ENCODE results near the gene ANKRD28. TPM values are rescaled to one million over a fixed set of nuclear protein-coding genes. Genes with fewer than 3 reads are reported as not detected.

Gene ANKRD28
- total and polyA plus RNA-seq, 9 of the 15 experiments (the other 6 are each of a cell fraction or from before 2014, with no cell fraction given): 11.7 to 66.0 (median 36.7) TPM

- Histone ChIP-seq H3K9me1 (ENCODE audit: control insufficient read depth, insufficient read depth, low read length) (no peaks in the 10 kb centered on the region), H4K20me1 (replicated peaks; ENCODE audit: control insufficient read depth, insufficient read depth, low read length) (no peaks in the 10 kb centered on the region), H3K36me3 (ENCODE audit: control insufficient read depth, insufficient read depth, low read length) (no peaks in the 10 kb centered on the region), H3K9ac (ENCODE audit: insufficient read depth in 1 of 2, low read depth in 2 of 2, low read length in 2 of 2) (no peak overlapping the region), H3K4me2 (ENCODE audit: insufficient read depth, low read length) (no peak overlapping the region), H3K27ac (ENCODE audit: extremely low read depth, low read depth, low read length) (no peak overlapping the region), H3K4me1 (replicated peaks in 1 of 2; ENCODE audit: control insufficient read depth in 2 of 2, insufficient read depth in 2 of 2, low read length in 2 of 2) (peaks cover 7 to 12% of the 10 kb centered on the region in 2 experiments; a peak in 4 of 5 replicates), H3K79me2 (ENCODE audit: control insufficient read depth, insufficient read depth, low read length) (no peaks in the 10 kb centered on the region), H2AFZ (ENCODE audit: low read depth, low read length) (no peak overlapping the region), H3K4me3 (no peak overlapping the region), H3K9me3 (replicated peaks; ENCODE audit: control insufficient read depth, insufficient read depth, low read depth, low read length) (no peaks in the 10 kb centered on the region), H3K27me3 (ENCODE audit: control insufficient read depth in 2 of 2, insufficient read depth in 2 of 2, low read length in 2 of 2) (no peaks in the 10 kb centered on the region)
- DNase-seq (ENCODE audit: extremely low read depth in 1 of 4, low spot score in 3 of 4) (no peak), FAIRE-seq (no peak), ATAC-seq (no peak)
- no peak for TF ChIP-seq HDAC8 (tag; IDR thresholded peaks at IDR 0.05)
- TF ChIP-seq ESRRB (CRISPR knock-in tag; IDR thresholded peaks at IDR 0.05; ENCODE audit: borderline replicate concordance): no peak
- TF ChIP-seq CSDE1 (IDR thresholded peaks at IDR 0.05): no peak
- TF ChIP-seq PRMT5 (CRISPR knock-in tag; IDR thresholded peaks at IDR 0.05): no peak
- TF ChIP-seq ZNF444 (CRISPR knock-in tag; IDR thresholded peaks at IDR 0.05): no peak
- TF ChIP-seq MAX (CRISPR knock-in tag; IDR thresholded peaks at IDR 0.05): no peak
- TF ChIP-seq ZNF324 (CRISPR knock-in tag; IDR thresholded peaks at IDR 0.05): no peak
- no peak for TF ChIP-seq ATF7 (IDR thresholded peaks at IDR 0.05)
- TF ChIP-seq MLX (CRISPR knock-in tag; conservative IDR thresholded peaks at IDR 0.05): no peak
- no peak for TF ChIP-seq ZNF253 (CRISPR knock-in tag; conservative IDR thresholded peaks at IDR 0.05)
- TF ChIP-seq ZNF280A (IDR thresholded peaks at IDR 0.05; ENCODE audit: low read depth, partially characterized antibody): no peak
- TF ChIP-seq NFATC3 (IDR thresholded peaks at IDR 0.05): no peak
- TF ChIP-seq ASH1L (IDR thresholded peaks at IDR 0.05; ENCODE audit: borderline replicate concordance, low read depth, partially characterized antibody): no peak
- TF ChIP-seq POLR2H (tag; IDR thresholded peaks at IDR 0.05; ENCODE audit: low read depth): no peak
- no peak for TF ChIP-seq CBX3 (IDR thresholded peaks at IDR 0.05; ENCODE audit: borderline replicate concordance in 1 of 2, low read length in 2 of 2)
- TF ChIP-seq CREM (IDR thresholded peaks at IDR 0.05; ENCODE audit: low read depth): no peak
- ChIA-PET CTCF (ENCODE audit: low intra/inter-chr PET ratio) (interaction anchor here (0.7 to 1.7 kb wide), 2 partner anchors 420 to 619 kb away, joined by 3 to 7 read pairs; no protein-coding TSS in a partner anchor), POLR2A (interaction anchor here (0.6 kb wide), 1 partner anchor 180 kb away, joined by 3 read pairs; no protein-coding TSS in a partner anchor)
- BruUV-seq (replicated peaks): no TSS peak
- in situ Hi-C loops (cut with MboI): loop anchor here (10.0 to 25.0 kb wide), 2 partner anchors 616 to 908 kb away; no protein-coding TSS in a partner anchor
- intact Hi-C loops (cut with micrococcal nuclease): no loop called here
Observed at GRCh38 chr3:15628967-15629366, 168.8 kb downstream of the ANKRD28 start.

All from K562 (cell line).